Lower leg skin (tissue), 4 donors: ENCODE results near the gene EIF6. TPM values are rescaled to one million over a fixed set of nuclear protein-coding genes. Genes with fewer than 3 reads are reported as not detected.

Source experiments
- DNase-seq, 2 donors: peaks; one replicate each; pipeline ENCODE4 v3.0.0-alpha.2; 2019; ENCODE audit warnings: low spot score in 2 of 2
- H3K4me3 ChIP-seq: fragments of 200-600 bp; sonication (generic); 2 replicates; pipeline ENCODE4 v1.5.1; 2017; ENCODE audit warnings: mild to moderate bottlenecking, low read depth; ENCODE audit not compliant: poor library complexity, severe bottlenecking
- CTCF ChIP-seq, 3 donors: fragments of 450-650 bp; IDR thresholded peaks; one replicate each; pipeline ENCODE4 v1.5.1; 2016; ENCODE audit warnings: antibody characterized with exemption in 3 of 3, mild to moderate bottlenecking in 3 of 3, moderate library complexity in 2 of 3
- POLR2A ChIP-seq, 2 donors: fragments of 450-650 bp; IDR thresholded peaks; one replicate each; pipeline ENCODE4 v1.6.1; 2016 to 2017; ENCODE audit warnings: antibody characterized with exemption in 2 of 2, mild to moderate bottlenecking in 1 of 2, moderate library complexity in 1 of 2
- WGBS, 2 donors: methylation state at CpG; one replicate each; pipeline ENCODE4 v1.1.5; 2018; 5-methylcytosine and 5-hydroxymethylcytosine counted together
- intact Hi-C: fragments of 100-400 bp; cut with DNase I; formaldehyde crosslinking; loops from one replicate; pipeline ENCODE4 v1.15.0; 2023; ENCODE audit warnings: low total_unique reads
- total RNA-seq, 4 donors: library from RNA; depleted of rRNA; stranded (reverse); fragments of >200 nt; gene quantifications; one replicate each; pipeline ENCODE4 v1.1.0, GENCODE V29; 2016

The EIF6 gene
- total RNA-seq, 4 donors from 2014 or later: 148 to 240 (median 177) TPM

GRCh38 chr20:35275741-35276251, 8.8 kb downstream of the EIF6 start:
- TF ChIP-seq CTCF (IDR thresholded peaks at IDR 0.05) (no peak), POLR2A (IDR thresholded peaks at IDR 0.05) (no peak)
- no peak for DNase-seq
- H3K4me3 ChIP-seq: no peak overlapping the region
- 88 to 90% methylated on average over 8 to 12 of the region's 12 CpGs for whole genome bisulfite sequencing, 2 donors
- intact Hi-C loops: no loop called here

- TF ChIP-seq POLR2A (IDR thresholded peaks at IDR 0.05): no peak
- TF ChIP-seq CTCF (IDR thresholded peaks at IDR 0.05): no peak
- intact Hi-C loops: no loop called here
- no peak overlapping the region for H3K4me3 ChIP-seq
- WGBS, 2 donors: 86% methylated on average over 23 to 24 of the region's 24 CpGs
- DNase-seq: no peak
Measured at GRCh38 chr20:35274172-35275092, 10.1 kb downstream of the EIF6 start.

GRCh38 chr20:35273449-35274171, 11.0 kb downstream of the EIF6 start:
- 80 to 81% methylated on average over 13 of the region's 13 CpGs for WGBS, 2 donors
- intact Hi-C loops: no loop called here
- DNase-seq: no peak
- TF ChIP-seq CTCF (IDR thresholded peaks at IDR 0.05) (no peak), POLR2A (IDR thresholded peaks at IDR 0.05) (no peak)
- no peak overlapping the region for H3K4me3 ChIP-seq

- intact Hi-C loops: no loop called here
- H3K4me3 ChIP-seq: no peak overlapping the region
Measured at GRCh38 chr20:35271904-35272303, 12.7 kb downstream of the EIF6 start.

More at GRCh38 chr20:35271904-35272303, 12.7 kb downstream of the EIF6 start:
- DNase-seq: no peak
- TF ChIP-seq POLR2A (IDR thresholded peaks at IDR 0.05): no peak
- TF ChIP-seq CTCF (IDR thresholded peaks at IDR 0.05): no peak
- 69% methylated on average over 7 of the region's 7 CpGs for WGBS, 2 donors
